A172 (cell line): Measurements from ENCODE around the gene SLC49A3. TPM values are rescaled to one million over a fixed set of nuclear protein-coding genes. Genes with fewer than 3 reads are reported as not detected.
"Not testable (repeated sequence)": the region's sequence is repeated elsewhere in the genome, so short reads cannot be mapped to it uniquely, and the experiment has no call there.

Experiments used
- DNase-seq: peaks from one replicate; pipeline ENCODE4 v3.0.0-alpha.2; 2015; ENCODE audit warnings: low spot score
- total RNA-seq: library from RNA; depleted of rRNA; stranded (reverse); fragments of >200 nt; shearing (Covaris generic); gene quantifications from 2 replicates; pipeline ENCODE4 v1.2.3, GENCODE V29; 2014

Gene SLC49A3
- total RNA-seq, 1 experiment from 2014 or later, result 0.81 TPM

DNA sequence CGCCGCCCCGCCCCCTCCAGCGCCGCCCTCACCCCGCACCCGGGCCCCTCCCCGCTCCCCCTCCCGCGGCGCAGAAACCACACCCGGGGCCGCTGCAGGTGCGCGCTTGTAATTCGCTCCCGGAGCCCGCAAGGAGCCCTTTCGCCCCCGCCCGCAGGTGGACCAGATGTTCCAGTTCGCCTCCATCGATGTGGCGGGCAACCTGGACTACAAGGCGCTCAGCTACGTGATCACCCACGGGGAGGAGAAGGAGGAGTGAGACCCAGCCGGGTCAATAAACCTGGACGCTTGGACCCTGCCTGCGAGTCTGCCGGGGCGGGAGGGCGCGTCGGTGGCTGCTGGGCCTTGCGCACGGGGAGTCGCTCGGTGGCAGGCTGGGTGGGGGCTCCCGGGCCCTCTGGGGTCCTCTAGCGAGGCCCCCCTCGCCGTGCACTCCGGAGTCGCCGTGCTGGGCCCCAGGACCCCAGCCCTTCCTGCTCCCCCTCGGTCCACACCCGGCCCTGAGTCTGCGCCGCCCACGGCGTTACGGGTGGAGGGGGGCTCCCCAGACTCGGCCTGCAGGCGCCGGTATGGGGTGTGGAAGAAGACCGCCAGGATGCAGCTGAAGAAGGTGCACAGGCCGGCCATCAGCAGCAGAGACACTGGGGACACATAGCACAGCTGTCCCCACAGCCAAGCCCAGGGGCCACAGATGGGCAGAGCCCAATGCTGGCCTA is 7.1 kb downstream of the SLC49A3 start:
- no peak for DNase-seq

DNA sequence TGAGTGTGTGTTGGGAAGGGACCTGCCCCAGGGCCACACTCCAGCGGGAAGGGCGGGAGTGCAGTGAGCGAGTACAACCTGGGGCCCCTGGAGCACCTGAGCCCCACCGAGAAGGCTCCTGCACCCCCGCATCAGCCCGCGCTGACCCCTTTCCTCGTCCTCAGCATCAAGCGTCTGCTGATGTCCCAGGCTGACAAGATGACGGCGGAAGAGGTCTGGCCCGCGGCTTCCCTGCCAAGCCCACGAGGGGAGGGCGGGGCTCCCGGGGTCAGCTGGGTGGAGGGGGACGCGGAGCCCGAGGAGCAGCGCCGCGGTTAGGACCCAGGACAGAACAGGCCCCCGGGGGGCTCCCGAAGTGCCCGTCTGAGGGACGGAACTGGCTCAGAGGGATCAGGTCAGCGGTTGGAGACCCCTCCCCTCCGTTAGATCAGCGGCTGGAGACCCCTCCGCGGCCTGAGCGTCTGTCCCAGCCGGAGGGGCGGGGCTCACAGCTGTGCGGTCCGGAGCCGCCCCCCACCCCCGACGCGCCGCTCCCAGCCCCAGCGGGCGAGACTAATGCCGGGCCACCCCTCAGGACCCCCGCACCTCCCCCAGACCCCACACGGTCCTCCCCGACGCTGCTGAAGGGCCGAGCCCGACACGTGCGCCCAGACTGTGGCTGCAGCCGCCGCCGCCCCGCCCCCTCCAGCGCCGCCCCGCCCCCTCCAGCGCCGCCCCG is 7.9 kb downstream of the SLC49A3 start:
- no peak for DNase-seq

DNA sequence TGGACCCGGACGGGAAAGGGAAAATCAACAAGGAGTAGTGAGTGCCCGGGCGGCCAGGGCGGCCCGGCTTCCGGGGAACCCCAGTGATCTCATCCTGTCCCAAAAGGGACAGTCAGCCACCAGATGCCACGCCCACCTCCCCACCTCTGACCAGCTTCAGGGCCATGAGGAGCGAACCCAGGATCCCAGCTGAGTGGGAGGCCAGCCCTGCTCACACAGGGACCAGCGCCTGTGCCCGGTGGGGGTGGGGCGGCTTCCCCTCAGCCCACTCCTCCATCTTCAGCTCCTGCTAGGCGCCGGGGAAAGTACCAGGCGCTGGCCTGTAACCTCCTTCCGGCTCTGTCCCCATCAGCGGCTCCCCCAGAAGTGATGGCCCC is 8.4 kb downstream of the SLC49A3 start:
- DNase-seq, result no peak

DNA sequence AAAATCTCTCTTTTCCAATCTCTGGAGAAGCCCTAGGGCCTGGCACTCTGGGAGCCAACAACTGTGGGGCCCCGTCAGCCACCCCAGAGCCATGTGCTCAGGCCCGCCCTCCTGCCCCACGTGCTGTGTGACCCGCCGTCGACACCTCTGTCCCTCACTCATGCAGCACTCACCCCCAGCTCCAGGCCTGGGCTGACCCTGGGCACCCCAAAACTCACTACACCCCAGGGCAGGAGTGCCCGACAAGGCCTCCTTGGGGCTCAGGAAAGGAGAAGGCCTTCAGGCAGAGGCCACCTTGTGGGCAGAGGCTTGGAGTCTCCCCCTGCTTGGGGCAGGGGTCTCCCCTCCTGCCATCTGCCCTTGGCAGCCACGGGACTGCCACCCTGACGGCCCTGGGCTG is 8.9 kb downstream of the SLC49A3 start:
- DNase-seq, result no peak

DNA sequence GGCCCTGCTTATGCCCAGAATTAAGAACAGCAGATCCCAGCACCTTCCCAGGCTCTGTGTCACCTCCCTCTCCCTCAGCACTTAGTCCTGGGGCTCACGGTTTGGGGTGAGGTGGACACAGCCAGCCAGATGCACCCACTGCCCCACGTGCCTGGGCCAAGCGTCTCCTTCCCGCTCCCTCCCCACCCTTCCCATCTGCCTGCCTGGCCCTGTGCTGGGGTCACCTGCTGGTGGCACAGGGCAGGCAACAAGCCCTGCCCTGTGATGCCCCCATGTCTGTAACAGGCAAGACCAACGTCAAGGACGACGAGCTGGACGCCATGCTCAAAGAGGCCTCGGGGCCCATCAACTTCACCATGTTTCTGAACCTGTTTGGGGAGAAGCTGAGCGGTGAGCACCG is 9.3 kb downstream of the SLC49A3 start:
- DNase-seq, result no peak

DNA sequence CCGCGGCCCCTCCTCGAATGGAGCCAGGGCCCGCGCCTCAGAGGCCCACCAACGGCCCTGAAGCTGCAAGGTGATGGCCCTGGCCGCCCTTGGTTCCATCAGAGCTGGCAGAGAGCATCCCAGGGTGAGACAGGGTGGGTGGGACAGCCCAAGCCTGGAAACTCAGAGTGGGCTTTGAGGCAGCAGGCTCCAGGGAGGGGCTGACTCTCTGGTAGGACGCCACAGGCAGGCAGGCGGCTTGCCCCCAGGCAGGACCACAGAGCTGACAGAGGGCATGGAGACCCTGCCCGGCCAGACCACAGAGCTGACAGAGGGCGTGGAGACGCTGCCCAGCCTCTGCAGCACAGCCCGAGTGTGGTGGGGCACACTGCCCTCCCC is 9.9 kb downstream of the SLC49A3 start:
- no peak for DNase-seq

DNA sequence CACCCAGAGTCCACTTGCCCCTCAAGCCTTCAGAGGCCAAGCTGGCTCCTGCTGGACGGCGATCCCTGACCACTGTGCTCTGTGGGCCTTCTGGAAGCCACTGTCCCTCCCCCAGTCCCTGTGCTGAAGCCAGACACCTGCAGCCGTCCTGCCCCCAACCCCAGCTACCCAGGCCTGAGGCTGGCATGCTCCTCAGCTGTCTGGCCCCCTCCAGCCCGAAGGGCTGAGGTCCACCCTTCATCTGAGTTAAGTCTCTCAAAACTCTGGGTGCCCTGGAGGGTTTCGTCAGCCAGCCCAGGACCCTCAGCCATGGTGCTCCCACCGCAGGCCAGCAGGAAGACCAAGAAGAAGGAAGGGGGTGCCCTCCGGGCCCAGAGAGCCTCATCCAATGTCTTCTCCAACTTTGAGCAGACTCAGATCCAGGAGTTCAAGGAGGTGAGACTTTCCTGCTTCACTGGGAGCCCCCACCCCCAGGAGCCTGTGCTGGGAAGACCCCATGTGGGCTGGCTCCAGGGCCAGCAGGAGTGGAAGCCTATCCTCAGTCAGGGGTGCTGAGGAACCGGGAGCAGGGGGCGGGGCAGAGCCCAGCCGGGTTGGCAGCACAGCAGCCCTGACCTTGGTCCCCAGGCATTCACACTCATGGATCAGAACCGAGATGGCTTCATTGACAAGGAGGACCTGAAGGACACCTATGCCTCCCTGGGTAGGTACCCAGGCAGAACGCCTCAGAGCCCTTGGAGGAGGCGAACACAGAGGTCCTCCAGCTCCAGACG is 10.4 kb downstream of the SLC49A3 start:
- DNase-seq, result no peak

DNA sequence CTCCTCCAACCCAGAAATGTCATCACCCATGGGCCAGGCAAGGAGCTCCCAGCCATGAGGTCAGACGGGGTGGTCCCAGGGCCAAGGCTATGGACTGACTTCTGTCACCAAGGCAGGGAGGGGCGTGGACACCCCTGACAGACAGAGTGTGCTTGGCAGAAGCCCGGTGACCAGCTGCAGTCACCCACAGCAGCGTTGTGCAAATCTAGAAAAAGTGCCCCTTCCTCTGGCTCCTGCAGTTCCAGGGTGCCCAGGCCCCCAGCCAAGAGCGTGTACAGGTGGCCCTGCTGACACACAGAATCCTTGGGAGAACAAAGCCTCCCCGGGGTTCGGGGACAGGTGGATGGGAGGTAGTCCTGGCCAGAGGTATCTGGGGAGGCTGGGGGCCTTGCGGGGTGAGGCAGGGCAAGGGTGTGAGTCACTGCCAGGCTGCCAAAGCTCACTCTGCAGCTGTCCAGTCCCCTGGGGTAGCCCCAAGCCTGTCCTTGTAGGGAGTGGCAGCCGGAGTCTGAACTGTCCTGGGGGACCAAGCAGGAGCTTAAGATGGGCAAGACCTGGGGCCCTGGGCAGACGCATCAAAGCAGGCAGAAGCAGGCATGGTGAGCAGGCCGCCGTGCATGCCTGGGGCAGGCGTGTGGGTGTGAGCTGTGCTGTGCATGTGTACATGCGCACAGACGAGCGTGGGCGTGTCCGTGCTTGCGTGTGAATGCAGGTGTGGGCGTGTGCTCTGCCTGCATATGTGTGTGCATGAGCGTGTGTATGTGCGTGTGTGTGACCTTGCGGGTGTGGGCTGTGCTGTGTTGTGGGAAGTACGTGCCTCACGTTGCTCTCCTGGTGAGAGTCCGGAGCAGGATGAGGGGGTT is 11.3 kb downstream of the SLC49A3 start:
- DNase-seq, result peak; percentile 19

DNA sequence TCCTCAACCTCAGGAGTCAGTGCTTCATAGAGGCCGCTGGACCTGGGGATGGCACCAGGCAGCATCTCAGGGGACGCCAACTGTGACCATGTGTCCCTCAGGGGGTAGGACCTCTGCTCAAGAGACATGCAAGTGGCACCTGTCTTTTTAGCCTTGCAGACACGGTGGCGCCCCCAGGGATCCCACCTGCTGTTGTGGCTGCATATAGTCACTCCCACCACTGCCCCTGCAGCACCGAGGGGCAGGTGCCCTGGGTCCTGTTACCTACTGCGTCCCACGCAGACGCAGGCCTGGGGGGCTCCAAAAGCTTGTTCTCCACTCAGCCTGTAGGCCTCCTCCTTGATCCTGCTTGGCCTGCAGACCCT is 12.1 kb downstream of the SLC49A3 start:
- DNase-seq, result no peak

DNA sequence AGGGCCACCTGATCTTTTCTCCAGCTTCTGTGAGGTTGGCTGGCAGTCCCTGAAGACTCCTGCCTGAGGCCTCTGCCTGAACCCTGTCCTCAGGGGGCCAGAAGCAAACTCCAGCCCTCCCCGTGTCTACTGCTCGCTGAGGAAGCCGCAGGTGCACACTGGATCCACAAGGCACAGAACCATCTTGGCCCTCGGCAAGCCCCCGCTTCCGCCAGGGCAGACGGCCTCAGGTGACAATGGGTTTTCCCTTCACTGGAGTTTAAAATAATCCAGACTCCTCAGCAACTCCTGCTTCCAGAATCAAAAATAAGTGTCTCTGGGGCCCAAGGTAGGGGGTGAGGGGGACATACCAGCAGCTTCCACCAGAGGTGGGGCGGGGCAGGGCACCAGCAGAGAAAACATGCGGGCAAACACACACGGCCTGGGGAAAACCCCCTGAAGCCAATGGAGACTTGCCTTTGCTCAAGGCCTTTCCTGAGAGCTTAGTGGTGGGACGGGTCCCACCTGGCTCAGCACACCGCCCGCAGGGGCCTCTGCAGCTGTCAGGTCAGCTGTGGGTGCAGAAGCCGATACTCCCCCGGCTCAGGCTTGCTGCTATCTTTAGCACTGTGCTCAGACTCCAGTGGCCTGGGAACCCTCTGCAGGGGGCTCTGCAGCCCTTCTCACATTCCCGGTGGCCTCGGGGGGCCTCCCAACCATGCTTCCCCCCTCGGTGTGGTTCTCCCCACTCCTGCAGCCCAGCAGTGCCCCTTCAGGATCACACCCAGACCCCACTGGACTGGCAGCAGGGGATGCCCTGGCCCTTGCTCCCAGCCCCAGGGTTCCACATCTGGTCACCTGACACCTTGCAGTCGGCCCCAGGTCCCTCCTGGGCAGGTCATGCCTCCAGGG is 12.7 kb downstream of the SLC49A3 start:
- DNase-seq, result no peak

DNA sequence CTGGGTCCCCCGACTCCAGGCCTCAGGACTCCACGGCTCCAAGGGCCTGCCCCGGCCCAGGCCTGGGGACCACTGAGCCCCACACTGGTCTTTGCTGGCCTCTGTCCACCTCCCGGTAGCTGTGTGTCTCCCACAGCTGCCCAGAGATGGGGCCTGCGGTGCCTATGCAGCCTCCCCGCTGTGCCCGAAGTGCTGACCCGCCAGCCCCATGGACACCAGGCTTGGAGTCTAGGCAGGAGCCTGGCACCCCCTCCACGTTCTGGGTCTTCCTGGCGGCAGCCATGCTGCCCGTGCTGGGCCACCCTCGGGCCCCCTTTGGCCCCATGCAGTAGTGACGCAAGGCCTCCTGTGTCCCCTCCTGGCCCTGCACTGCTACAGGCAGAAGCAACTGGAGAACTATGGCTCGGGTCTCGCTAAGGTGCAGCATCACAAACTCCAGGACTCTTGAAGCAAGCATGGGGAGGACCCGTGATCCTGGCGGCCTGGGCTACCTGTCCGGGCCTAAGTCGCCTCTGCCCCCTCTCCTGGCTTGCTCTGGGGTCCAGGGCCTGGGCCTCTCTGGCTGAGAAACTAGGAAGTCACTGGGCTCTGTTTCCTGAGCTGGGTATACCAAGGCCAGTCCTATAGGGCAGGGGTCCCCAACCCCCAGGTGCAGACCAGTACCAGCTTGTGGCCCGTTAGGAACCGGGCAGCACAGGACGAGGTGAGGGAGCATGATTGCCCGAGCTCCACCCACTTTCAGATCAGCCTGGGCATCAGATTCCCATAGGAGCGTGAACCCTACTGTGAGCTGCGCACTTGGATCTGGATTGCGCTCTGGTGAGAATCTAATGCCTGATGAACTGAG is 13.7 kb downstream of the SLC49A3 start:
- DNase-seq, result no peak

DNA sequence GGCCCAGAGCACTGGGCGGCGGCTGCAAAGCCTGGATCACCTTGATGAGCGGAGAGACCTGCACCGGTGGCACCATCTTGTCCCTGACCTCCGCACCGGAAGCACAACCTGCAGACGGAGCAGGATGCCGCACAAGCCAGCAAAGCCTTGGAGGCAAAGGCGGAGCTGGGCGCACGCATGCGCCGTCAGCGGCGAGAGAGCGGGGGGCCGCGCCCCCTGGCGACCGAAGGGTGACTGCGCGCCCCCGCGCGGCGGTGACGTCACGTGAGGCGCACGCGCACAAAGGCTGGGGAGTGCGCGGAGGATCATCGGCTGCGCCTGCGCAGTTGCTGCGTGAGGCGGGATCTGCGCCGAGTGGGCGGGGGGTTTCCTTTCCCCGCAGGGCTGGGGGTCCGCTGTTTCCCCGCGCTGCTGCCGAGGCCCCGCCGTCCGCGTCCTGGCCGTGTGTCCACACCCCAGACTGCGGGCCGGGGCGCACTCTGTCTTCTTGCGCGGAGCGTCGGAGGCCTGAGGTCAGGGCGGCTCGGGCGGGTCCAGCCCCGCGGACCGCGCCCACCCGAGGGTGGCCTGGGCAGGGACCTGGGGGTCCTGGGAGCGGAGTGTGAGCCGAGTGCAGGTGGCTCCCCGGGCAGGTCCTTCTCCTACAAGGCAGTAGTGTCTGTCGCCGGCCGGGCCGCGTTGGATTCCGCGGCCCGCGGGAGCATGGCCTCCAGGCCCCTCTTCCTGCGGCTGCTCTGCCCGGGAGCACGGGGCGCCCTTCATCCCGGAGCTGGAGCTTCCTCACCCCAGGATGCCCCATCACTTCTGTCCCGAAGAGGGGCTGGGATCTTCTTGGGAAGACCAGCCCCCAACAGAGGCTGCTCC is 14.5 kb downstream of the SLC49A3 start, which contains the start of the genes ATP5ME and MYL5:
Gene ATP5ME, minus strand, starts transcription at position 105 of the 864 bp plus-strand sequence. Its CDS starts 29 bp downstream, at position 76.
Gene MYL5, plus strand, starts transcription at position 371 of the 864 bp plus-strand sequence. CDS start 3,485 bp downstream, outside the sequence.
- peak; percentile 86 for DNase-seq

DNA sequence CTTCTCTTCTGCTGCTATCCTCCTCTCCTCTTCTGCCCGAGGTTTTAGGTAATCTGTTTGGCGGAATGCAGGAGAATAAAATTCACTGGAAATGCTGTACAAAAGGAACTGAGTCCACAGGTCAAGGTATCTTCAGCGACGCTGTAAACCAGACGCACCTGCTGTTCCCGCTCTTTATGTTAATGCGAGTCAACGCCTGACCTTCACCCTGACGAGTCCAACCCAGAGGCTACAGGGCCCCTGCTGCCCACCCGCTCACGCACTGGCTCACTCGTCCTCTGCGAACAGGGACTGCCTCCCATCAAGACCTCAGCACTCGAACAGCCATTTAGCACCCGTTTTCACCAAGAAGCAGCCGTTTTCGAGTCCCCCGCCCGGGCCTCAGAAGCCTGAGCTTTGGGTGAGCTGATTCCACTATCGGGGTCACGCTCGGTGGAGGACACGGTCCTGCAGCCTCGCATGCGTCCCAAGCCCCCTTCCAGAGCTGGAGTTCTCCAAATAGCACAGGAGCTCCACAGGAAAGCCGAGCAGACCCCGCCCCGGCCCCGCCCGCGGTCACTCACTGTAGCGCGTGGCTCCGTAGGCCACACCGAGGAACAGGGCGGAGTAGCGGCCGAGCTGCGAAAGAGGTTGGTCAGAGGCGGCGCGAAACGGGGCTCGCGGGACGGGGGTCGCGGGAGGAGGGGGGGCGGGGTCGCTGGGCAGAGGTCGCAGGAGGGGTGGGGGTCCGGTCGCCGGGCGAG is 15.4 kb downstream of the SLC49A3 start:
- no peak for DNase-seq

DNA sequence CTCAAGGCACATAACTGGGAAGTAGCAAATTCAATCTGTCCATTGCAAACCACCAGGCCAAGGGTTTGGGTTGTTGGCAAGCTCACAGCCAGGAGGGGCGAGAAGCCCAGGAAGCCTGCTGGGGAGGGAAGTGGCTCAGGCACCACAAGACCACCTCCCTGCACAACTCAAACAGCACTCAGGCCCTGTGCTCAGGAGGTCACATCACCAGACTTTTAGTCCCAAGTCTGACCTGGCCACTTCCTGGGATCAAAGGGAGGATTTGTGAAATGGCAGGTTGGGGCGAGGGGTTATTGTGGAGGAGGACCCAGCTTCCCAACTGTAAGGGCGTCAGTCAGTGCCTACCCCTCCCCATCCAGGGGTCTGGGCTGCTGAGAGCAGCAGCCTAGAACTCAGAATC is 17.2 kb downstream of the SLC49A3 start:
- DNase-seq, result no peak

DNA sequence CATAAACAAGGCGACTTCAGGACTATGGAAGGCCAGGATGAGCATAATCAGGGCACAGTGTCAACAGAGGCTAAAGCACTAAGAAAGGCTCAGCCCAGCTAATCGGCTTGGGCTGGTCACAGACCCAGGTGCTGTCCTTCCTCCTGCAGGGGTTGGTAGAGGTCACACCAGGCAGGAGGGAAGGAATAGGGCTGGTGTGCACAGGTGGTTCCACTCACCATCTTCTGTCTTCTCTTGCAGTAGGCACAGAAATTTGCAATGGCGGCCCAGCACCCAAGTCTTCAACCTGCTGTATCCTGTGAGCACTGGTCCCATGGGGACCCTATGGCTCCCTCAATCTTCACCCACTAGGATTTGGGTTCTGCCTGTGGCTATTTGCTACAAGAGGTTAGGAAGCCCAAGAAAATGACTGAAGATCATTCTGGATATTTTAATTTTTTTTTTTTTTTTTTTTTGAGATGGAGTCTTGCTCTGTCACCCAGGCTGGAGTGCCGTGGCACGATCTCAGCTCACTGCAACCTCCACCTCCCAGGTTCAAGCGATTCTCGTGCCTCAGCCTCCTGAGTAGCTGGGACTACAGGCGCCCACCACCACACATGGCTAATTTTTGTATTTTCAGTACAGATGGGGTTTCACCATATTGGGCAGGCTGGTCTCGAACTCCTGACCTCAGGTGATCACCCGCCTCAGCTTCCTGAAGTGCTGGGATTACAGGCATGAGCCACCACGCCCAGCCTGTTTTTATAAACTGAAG is 19.0 kb downstream of the SLC49A3 start:
- not testable (repeated sequence) for DNase-seq

DNA sequence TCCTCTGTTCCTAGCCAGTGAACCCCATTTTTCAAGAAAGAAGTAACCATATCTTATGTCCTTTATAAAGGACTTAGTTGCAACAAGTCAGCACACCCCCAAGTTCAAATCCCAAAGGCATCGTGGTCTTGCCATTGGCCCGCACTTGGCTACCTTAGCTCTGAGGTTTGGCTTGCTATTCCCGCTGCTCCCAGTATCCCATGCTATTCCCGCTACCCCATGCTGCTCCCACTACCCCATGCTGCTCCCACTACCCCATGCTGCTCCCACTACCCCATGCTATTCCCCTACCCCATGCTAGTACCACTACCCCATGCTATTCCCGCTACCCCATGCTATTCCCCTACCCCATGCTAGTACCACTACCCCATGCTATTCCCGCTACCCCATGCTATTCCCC is 20.7 kb downstream of the SLC49A3 start:
- not testable (repeated sequence) for DNase-seq

DNA sequence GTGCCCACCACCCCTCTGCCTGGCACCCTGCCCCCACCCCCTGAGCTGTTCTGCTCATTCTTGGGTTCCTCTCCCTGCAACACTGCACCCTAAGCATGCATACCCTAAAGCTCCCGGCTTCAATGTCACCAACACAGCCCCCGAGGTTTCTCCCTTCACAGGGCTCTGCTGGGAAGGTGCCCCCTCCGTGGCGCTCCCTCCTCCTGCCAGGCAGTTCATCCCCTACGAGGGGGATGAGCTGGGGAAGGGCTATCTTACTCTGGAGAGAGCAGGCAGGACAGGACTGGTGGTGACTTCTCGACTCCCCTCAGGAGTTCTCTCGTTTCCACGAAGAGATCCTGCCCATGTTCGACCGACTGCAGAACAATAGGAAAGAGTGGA is 21.4 kb downstream of the SLC49A3 start:
- no peak for DNase-seq
